Measurements from ENCODE around the gene PECR.

PECR gene

DNA sequence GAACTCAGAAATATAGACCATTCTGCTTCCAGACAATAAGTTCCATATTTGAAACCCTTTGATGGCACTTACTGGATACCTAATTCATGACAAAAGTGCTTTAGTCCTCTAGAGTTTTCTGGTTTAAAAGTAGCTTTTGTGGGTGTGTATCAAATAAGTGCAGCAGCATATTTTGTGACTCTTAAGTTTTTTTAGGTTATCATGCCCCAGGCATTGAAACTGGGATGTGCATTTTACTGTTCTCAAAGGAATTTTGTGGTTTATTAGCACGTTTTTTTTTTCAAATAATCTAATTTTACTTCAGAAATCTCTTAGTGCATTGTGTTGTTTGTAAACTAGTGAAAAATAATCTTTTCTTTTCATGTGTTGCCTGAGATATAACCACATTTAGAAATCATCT is 29.0 kb upstream of the PECR start:
- Histone ChIP-seq H3K9me3 (ENCODE audit: insufficient read depth, low read length, severe bottlenecking) (no peaks in the 10 kb centered on the region), H3K4me1 (ENCODE audit: insufficient read depth, low read length) (peaks cover 57% of the 10 kb centered on the region), H3K27me3 (ENCODE audit: insufficient read depth, low read length, poor library complexity) (no peaks in the 10 kb centered on the region), H3K36me3 (ENCODE audit: insufficient read depth, low read length) (peaks cover 50% of the 10 kb centered on the region), H3K27ac (ENCODE audit: low read length) (peak overlapping the region; percentile 99), H3K4me3 (ENCODE audit: low read depth in 1 of 2, low read length in 2 of 2) (peak overlapping the region; percentile 74 to 82; a peak in 3 of 4 replicates), H3K9ac (ENCODE audit: low read depth, low read length) (peak overlapping the region; percentile 93), H2AFZ (ENCODE audit: low read depth, low read length) (no peak overlapping the region), H3K79me2 (ENCODE audit: insufficient read depth, low read length) (peaks cover 59% of the 10 kb centered on the region), H3K4me2 (ENCODE audit: insufficient read depth, low read length) (peak overlapping the region; percentile 83), H4K20me1 (ENCODE audit: insufficient read depth, low read length) (peaks cover 25% of the 10 kb centered on the region)
- ATAC-seq (ENCODE audit: insufficient read depth, low read depth): no peak
- no peak for DNase-seq
- TF ChIP-seq EZH2 (IDR thresholded peaks at IDR 0.05; ENCODE audit: borderline replicate concordance, low read depth, low read length, severe bottlenecking): no peak
- TF ChIP-seq, protein P1, sequence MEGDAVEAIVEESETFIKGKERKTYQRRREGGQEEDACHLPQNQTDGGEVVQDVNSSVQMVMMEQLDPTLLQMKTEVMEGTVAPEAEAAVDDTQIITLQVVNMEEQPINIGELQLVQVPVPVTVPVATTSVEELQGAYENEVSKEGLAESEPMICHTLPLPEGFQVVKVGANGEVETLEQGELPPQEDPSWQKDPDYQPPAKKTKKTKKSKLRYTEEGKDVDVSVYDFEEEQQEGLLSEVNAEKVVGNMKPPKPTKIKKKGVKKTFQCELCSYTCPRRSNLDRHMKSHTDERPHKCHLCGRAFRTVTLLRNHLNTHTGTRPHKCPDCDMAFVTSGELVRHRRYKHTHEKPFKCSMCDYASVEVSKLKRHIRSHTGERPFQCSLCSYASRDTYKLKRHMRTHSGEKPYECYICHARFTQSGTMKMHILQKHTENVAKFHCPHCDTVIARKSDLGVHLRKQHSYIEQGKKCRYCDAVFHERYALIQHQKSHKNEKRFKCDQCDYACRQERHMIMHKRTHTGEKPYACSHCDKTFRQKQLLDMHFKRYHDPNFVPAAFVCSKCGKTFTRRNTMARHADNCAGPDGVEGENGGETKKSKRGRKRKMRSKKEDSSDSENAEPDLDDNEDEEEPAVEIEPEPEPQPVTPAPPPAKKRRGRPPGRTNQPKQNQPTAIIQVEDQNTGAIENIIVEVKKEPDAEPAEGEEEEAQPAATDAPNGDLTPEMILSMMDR (IDR thresholded peaks at IDR 0.05; ENCODE audit: borderline replicate concordance, extremely low read depth, low read length, poor library complexity, severe bottlenecking): no peak

DNA sequence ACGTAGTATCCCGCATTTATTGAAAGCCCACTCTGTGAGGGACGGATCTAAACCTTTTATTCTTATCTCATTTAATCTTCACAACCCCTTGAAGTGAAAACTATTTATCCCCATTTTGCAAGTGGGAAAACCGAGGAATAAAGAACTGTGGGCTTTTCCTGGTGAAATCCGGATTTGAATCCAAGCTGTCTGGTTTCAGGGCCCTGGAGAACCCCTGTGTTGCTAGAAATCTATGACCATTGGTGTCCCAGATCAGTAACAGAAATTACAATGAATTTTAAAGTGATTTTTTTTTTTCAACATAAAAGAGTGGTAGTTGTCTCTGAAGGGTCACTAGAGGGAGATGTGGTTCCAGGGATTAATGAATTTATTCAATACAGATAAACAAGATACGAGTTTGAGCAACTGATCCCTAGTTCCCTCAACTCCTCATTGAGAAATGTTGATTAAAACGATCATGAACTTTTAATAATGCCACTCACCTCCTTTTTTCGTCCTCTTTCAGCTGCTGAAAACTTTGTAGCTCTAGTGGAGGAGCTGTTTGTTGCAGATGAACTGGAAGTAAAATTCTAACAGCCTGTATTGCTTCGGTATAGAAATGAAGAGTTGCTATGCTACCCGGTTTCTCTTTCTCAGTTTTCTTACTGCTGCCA is 28.5 kb upstream of the PECR start:
- Histone ChIP-seq H3K9me3 (ENCODE audit: insufficient read depth, low read length, severe bottlenecking) (no peaks in the 10 kb centered on the region), H3K79me2 (ENCODE audit: insufficient read depth, low read length) (peaks cover 53% of the 10 kb centered on the region), H3K4me2 (ENCODE audit: insufficient read depth, low read length) (peak overlapping the region; percentile 83), H4K20me1 (ENCODE audit: insufficient read depth, low read length) (peaks cover 25% of the 10 kb centered on the region), H3K4me1 (ENCODE audit: insufficient read depth, low read length) (peaks cover 52% of the 10 kb centered on the region), H2AFZ (ENCODE audit: low read depth, low read length) (no peak overlapping the region), H3K27me3 (ENCODE audit: insufficient read depth, low read length, poor library complexity) (no peaks in the 10 kb centered on the region), H3K27ac (ENCODE audit: low read length) (peak overlapping the region; percentile 99), H3K9ac (ENCODE audit: low read depth, low read length) (peak overlapping the region; percentile 93), H3K36me3 (ENCODE audit: insufficient read depth, low read length) (peaks cover 44% of the 10 kb centered on the region), H3K4me3 (ENCODE audit: low read depth in 1 of 2, low read length in 2 of 2) (peak overlapping the region; percentile 74 to 82)
- no peak for ATAC-seq (ENCODE audit: insufficient read depth, low read depth)
- TF ChIP-seq, protein P1 (IDR thresholded peaks at IDR 0.05; ENCODE audit: borderline replicate concordance, extremely low read depth, low read length, poor library complexity, severe bottlenecking): peak; percentile 45
- no peak for TF ChIP-seq EZH2 (IDR thresholded peaks at IDR 0.05; ENCODE audit: borderline replicate concordance, low read depth, low read length, severe bottlenecking)
- DNase-seq: no peak

DNA sequence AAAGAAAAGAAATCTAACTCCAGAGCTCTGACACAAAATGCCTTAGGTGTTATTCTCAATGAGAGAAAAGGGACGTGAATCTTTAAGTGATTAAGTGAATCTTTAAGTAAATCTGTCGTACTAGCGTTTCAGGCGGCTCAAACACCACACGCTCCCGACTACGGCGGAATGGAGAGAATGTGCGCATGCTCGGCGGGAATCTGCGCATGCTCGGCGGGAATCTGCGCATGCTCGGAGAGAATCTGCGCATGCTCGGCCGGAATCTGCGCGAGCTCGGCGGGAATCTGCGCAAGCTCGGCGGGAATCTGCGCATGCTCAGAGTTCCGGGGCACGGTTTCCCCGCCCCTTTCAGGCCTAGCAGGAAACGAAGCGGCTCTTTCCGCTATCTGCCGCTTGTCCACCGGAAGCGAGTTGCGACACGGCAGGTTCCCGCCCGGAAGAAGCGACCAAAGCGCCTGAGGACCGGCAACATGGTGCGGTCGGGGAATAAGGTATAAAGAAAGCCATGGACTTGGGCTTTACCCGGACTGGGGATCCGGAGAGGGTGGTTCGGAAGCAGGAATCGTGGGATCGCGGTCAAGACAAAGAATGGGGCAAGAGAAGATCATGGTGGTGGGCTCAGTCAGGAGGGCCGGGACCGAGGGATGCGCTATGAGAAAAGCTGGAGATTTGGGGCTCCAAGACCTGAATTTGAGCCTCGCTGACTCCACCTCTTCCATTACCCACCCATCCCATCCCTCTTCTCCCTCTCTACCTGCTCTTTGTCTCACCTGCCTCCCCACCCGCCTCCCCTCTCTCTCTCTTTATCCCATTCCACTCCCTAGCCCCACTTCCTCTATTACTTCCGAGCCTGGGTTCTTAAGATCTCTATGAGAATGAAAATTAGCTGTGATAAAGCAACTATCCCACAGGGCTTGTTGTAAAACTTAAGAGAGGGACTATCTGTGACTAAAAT is 27.6 kb upstream of the PECR start, which contains the start of gene XRCC5:
Gene XRCC5, plus strand, starts transcription at position 382 of the 955 bp plus-strand sequence. Its CDS starts 89 bp downstream, at position 471.
- Histone ChIP-seq H3K27me3 (ENCODE audit: insufficient read depth, low read length, poor library complexity) (no peaks in the 10 kb centered on the region), H3K4me3 (ENCODE audit: low read depth in 1 of 2, low read length in 2 of 2) (peak within 1 kb of the TSS; percentile 74 to 82), H3K79me2 (ENCODE audit: insufficient read depth, low read length) (peaks cover 47% of the 10 kb centered on the region), H3K9me3 (ENCODE audit: insufficient read depth, low read length, severe bottlenecking) (no peaks in the 10 kb centered on the region), H3K9ac (ENCODE audit: low read depth, low read length) (peak within 1 kb of the TSS; percentile 93), H3K4me1 (ENCODE audit: insufficient read depth, low read length) (peaks cover 48% of the 10 kb centered on the region), H3K36me3 (ENCODE audit: insufficient read depth, low read length) (peaks cover 41% of the 10 kb centered on the region), H4K20me1 (ENCODE audit: insufficient read depth, low read length) (peaks cover 25% of the 10 kb centered on the region), H2AFZ (ENCODE audit: low read depth, low read length) (peak within 1 kb of the TSS; percentile 75), H3K27ac (ENCODE audit: low read length) (peak within 1 kb of the TSS; percentile 99), H3K4me2 (ENCODE audit: insufficient read depth, low read length) (peak within 1 kb of the TSS; percentile 83)
- TF ChIP-seq, protein P1 (IDR thresholded peaks at IDR 0.05; ENCODE audit: borderline replicate concordance, extremely low read depth, low read length, poor library complexity, severe bottlenecking): peak; percentile 2
- no peak for TF ChIP-seq EZH2 (IDR thresholded peaks at IDR 0.05; ENCODE audit: borderline replicate concordance, low read depth, low read length, severe bottlenecking)
- ATAC-seq (ENCODE audit: insufficient read depth, low read depth): peak; percentile 83
- peak; percentile 97 for DNase-seq
